K562 (cell line): ENCODE results near the gene LAMB3. TPM values are rescaled to one million over a fixed set of nuclear protein-coding genes. Genes with fewer than 3 reads are reported as not detected.

ENCODE experiments used
- BRCA1 ChIP-seq, 2 experiments: fragments of 450-650 bp in 1 of 2; sonication (generic) in 1 of 2; formaldehyde crosslinking in 1 of 2; IDR thresholded peaks; 2 replicates each; pipeline versions ENCODE4 v1.5.0 to v1.6.1; 2017 to 2020; ENCODE audit warnings: mild to moderate bottlenecking in 1 of 2, missing genetic modification reagents in 1 of 2
- CBFA2T2 ChIP-seq: fragments of 450-650 bp; conservative IDR thresholded peaks from 2 replicates; pipeline ENCODE4 v1.6.1; 2017; ENCODE audit warnings: mild to moderate bottlenecking
- CBX8 ChIP-seq: fragments of 200-600 bp; sonication (generic); IDR thresholded peaks from 2 replicates; pipeline ENCODE4 v1.6.1; 2012; ENCODE audit warnings: borderline replicate concordance, mixed run types, low read depth, mild to moderate bottlenecking, moderate library complexity, mixed read lengths, low read length, control low read depth, inconsistent platforms; ENCODE audit not compliant: poor library complexity, severe bottlenecking; ENCODE audit errors: extremely low read depth
- CREBBP ChIP-seq: IDR thresholded peaks from one replicate; pipeline ENCODE4 v1.6.1; 2012; ENCODE audit warnings: low read depth, mild to moderate bottlenecking, control low read depth, inconsistent platforms, low read length
- CXXC5 ChIP-seq: fragments of 250-450 bp; sonication (Bioruptor Pico); IDR thresholded peaks from 2 replicates; pipeline ENCODE4 v1.8.0; 2022; ENCODE audit warnings: inconsistent platforms, mild to moderate bottlenecking, moderate library complexity
- ETS2 ChIP-seq: IDR thresholded peaks from 2 replicates; pipeline ENCODE4 v1.6.1; 2016; ENCODE audit warnings: borderline replicate concordance, missing genetic modification characterization, mild to moderate bottlenecking, moderate library complexity, missing compliant biosample characterization; ENCODE audit not compliant: poor library complexity, severe bottlenecking
- EZH2 ChIP-seq: IDR thresholded peaks from 2 replicates; pipeline ENCODE4 v1.6.1; 2012; ENCODE audit warnings: low read depth, mild to moderate bottlenecking, inconsistent platforms, low read length, borderline replicate concordance
- HNRNPH1 ChIP-seq: fragments of 200-400 bp; formaldehyde crosslinking; optimal IDR thresholded peaks from 2 replicates; pipeline ENCODE3; 2017; ENCODE audit warnings: low read depth, mild to moderate bottlenecking, low read length, moderate library complexity
- KDM4B ChIP-seq, 2 experiments: fragments of 450-650 bp in 1 of 2; sonication (generic) in 1 of 2; IDR thresholded peaks; 2 replicates each; pipeline ENCODE4 v1.6.1; 2016 to 2017; ENCODE audit warnings: borderline replicate concordance in 2 of 2, antibody characterized with exemption in 1 of 2, low read depth in 1 of 2, mild to moderate bottlenecking in 1 of 2
- MAFK ChIP-seq: IDR thresholded peaks from 2 replicates; pipeline ENCODE4 v1.6.1; 2011; ENCODE audit warnings: low read length, improper control_type of control experiment
- NCOR1 ChIP-seq: fragments of 450-650 bp; IDR thresholded peaks from 2 replicates; pipeline ENCODE4 v1.6.1; 2016; ENCODE audit warnings: mild to moderate bottlenecking, moderate library complexity
- NEUROD1 ChIP-seq: fragments of 150-350 bp; IDR thresholded peaks from 2 replicates; pipeline ENCODE4 v1.6.1; 2014; ENCODE audit warnings: borderline replicate concordance, low read length, low read depth; ENCODE audit not compliant: partially characterized antibody
- POLR2AphosphoS2 ChIP-seq: IDR thresholded peaks from 2 replicates; pipeline ENCODE4 v1.6.1; 2012; ENCODE audit warnings: low read length, improper control_type of control experiment
- RFX1 ChIP-seq: fragments of 450-650 bp; IDR thresholded peaks from 2 replicates; pipeline ENCODE4 v1.6.1; 2016; ENCODE audit warnings: mild to moderate bottlenecking, moderate library complexity
- SP2 ChIP-seq: IDR thresholded peaks from 2 replicates; pipeline ENCODE4 v1.6.1; 2011; ENCODE audit warnings: mild to moderate bottlenecking, low read depth, low read length, moderate library complexity; ENCODE audit not compliant: poor library complexity, severe bottlenecking; ENCODE audit errors: extremely low read depth
- TRIM28 ChIP-seq: fragments of 450-650 bp; IDR thresholded peaks from 2 replicates; pipeline ENCODE4 v1.6.1; 2017
- ZNF197 ChIP-seq: fragments of 200-800 bp; sonication (Bioruptor generic); IDR thresholded peaks from 2 replicates; pipeline ENCODE4 v1.6.1; 2016; ENCODE audit warnings: low read depth, missing genetic modification characterization, missing compliant biosample characterization
- ZNF253 ChIP-seq: fragments of 250-450 bp; sonication (Bioruptor Pico); conservative IDR thresholded peaks from 2 replicates; pipeline ENCODE4 v1.6.1; 2021; ENCODE audit warnings: mild to moderate bottlenecking
- ZNF589 ChIP-seq: fragments of 200-800 bp; sonication (Bioruptor generic); IDR thresholded peaks from 2 replicates; pipeline ENCODE4 v1.6.1; 2016; ENCODE audit warnings: low read depth, missing genetic modification characterization, missing compliant biosample characterization
- polyA plus RNA-seq, 8 experiments: library from polyadenylated mRNA; depleted of rRNA in 4 of 8; stranded (reverse) in 5 of 8; unstranded in 3 of 8; fragments of >200 nt; fragmentation: Nextera tagmentation in 2 of 8; fragmentation: Illumina TruSeq in 1 of 8; extraction: Ambion mirVana in 2 of 8; extraction: Trizol in 1 of 8; gene quantifications; 2 replicates each; pipeline versions ENCODE4 v1.2.1 to v1.2.3, GENCODE V29; 2011 to 2014; ENCODE audit warnings: inconsistent platforms in 1 of 8, missing spikeins in 1 of 8
- total RNA-seq, 7 experiments: library from RNA; depleted of rRNA in 6 of 7; stranded (reverse); fragments of >200 nt in 6 of 7; fragmentation: Illumina TruSeq in 2 of 7; extraction: Trizol in 2 of 7; gene quantifications; 2 replicates each; pipeline versions ENCODE4 v1.2.1 to v1.2.3, GENCODE V29; 2011 to 2021; ENCODE audit warnings: low replicate concordance in 1 of 7
- TF ChIP-seq, protein P1 (sequence below): fragments of 450-650 bp; IDR thresholded peaks from 2 replicates; pipeline ENCODE4 v1.6.1; 2018; ENCODE audit warnings: mild to moderate bottlenecking, low read depth; ENCODE audit not compliant: partially characterized antibody
- TF ChIP-seq, protein P2 (sequence below): sonication (generic); formaldehyde crosslinking; IDR thresholded peaks from 2 replicates; pipeline ENCODE4 v1.9.0; 2022; ENCODE audit warnings: mild to moderate bottlenecking, missing genetic modification reagents
- TF ChIP-seq, protein P3 (sequence below): fragments of 200-800 bp; sonication (Bioruptor generic); IDR thresholded peaks from 2 replicates; pipeline ENCODE4 v1.6.1; 2017; ENCODE audit warnings: missing genetic modification characterization, missing compliant biosample characterization
- TF ChIP-seq, protein P4 (sequence below): sonication (generic); formaldehyde crosslinking; IDR thresholded peaks from 2 replicates; pipeline ENCODE4 v1.8.0; 2022; ENCODE audit warnings: mild to moderate bottlenecking, missing genetic modification reagents

Gene LAMB3
- total and polyA plus RNA-seq, 9 of the 15 experiments (the other 6 are each of a cell fraction or from before 2014, with no cell fraction given), result 0.08 to 1.3 (median 0.91) TPM

DNA sequence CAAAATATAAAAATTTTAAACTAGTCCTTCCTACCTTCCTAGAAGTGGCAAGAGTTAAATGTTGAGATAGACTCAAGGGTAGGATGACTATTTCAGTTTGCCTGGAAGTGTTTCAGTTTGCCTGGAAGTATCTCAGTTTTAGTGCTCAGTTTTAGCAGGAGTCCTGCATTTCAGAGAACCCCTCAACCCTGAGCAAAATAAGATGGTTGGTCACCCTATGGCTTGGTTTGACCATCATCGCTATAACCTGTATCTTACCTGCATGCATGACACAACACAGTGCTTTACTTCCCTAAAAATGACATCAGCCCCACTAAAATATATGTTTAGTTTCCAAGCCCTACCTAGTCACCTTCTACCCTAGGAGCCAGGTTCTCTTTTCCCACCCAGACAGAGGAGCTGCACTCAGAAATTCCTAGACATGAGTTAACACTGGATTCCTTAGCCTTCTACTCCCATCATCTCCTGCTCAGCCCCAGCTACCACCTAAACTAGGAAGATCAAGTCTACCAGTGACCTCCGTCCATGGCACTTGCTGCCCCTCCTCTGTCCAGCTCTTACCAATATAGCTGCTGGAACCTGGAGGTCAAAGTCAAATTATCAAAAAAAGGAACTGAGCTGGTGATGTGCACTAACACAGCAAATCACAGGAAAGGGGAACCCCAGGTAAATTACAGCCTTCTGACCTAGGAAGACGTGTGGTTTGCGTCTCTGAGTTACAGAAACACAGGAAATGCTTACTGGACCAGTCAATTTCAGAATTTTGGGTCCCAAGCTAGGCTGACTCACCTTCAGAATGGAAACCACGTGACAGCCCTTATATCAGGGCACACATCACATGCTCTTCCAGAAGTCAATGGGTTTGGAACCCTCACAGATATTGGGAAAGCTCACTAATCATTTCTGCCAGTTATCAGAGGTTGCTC lies 20.7 kb upstream of the LAMB3 start (continued):
- no peak for TF ChIP-seq CBX8
- TF ChIP-seq, protein P1, sequence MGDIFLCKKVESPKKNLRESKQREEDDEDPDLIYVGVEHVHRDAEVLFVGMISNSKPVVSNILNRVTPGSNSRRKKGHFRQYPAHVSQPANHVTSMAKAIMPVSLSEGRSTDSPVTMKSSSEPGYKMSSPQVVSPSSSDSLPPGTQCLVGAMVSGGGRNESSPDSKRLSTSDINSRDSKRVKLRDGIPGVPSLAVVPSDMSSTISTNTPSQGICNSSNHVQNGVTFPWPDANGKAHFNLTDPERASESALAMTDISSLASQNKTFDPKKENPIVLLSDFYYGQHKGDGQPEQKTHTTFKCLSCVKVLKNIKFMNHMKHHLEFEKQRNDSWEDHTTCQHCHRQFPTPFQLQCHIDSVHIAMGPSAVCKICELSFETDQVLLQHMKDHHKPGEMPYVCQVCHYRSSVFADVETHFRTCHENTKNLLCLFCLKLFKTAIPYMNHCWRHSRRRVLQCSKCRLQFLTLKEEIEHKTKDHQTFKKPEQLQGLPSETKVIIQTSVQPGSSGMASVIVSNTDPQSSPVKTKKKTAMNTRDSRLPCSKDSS, result no peak
- TF ChIP-seq KDM4B (IDR thresholded peaks at IDR 0.05; ENCODE audit: borderline replicate concordance in 2 of 2, low read depth in 1 of 2), result no peak
- TF ChIP-seq POLR2AphosphoS2, result no peak
- TF ChIP-seq ETS2 (tag), result no peak
- no peak for TF ChIP-seq BRCA1 (IDR thresholded peaks at IDR 0.05)
- TF ChIP-seq BRCA1 (CRISPR knock-in tag; IDR thresholded peaks at IDR 0.05), result no peak
- TF ChIP-seq, protein P2, sequence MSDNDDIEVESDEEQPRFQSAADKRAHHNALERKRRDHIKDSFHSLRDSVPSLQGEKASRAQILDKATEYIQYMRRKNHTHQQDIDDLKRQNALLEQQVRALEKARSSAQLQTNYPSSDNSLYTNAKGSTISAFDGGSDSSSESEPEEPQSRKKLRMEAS (CRISPR knock-in tag), result no peak
- no peak for TF ChIP-seq HNRNPH1
- TF ChIP-seq CREBBP, result no peak
- no peak for TF ChIP-seq TRIM28
- no peak for TF ChIP-seq RFX1
- peak; percentile 17; the same call in 1 of the 2 replicates for TF ChIP-seq MAFK
- no peak for TF ChIP-seq NCOR1
- TF ChIP-seq, protein P3, sequence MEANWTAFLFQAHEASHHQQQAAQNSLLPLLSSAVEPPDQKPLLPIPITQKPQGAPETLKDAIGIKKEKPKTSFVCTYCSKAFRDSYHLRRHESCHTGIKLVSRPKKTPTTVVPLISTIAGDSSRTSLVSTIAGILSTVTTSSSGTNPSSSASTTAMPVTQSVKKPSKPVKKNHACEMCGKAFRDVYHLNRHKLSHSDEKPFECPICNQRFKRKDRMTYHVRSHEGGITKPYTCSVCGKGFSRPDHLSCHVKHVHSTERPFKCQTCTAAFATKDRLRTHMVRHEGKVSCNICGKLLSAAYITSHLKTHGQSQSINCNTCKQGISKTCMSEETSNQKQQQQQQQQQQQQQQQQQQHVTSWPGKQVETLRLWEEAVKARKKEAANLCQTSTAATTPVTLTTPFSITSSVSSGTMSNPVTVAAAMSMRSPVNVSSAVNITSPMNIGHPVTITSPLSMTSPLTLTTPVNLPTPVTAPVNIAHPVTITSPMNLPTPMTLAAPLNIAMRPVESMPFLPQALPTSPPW (CRISPR knock-in tag), result no peak
- TF ChIP-seq ZNF197 (CRISPR knock-in tag), result no peak
- no peak for TF ChIP-seq SP2
- TF ChIP-seq ZNF589 (CRISPR knock-in tag), result no peak
- TF ChIP-seq ZNF253 (CRISPR knock-in tag), result no peak
- TF ChIP-seq CXXC5 (CRISPR knock-in tag), result 0 out of 2 replicates have a peak, but pooled peaks have one; percentile 24
- TF ChIP-seq CBFA2T2, result peak; percentile 54
- TF ChIP-seq EZH2, result no peak
- no peak for TF ChIP-seq NEUROD1
- TF ChIP-seq, protein P4, sequence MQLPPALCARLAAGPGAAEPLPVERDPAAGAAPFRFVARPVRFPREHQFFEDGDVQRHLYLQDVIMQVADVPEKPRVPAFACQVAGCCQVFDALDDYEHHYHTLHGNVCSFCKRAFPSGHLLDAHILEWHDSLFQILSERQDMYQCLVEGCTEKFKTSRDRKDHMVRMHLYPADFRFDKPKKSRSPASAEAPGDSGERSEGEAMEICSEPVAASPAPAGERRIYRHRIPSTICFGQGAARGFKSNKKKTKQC (CRISPR knock-in tag), result no peak
